Liver (tissue), 5 donors: ENCODE results near the gene BHLHE23. TPM values are rescaled to one million over a fixed set of nuclear protein-coding genes. Genes with fewer than 3 reads are reported as not detected.

Experiments used
- GABPA ChIP-seq, 2 donors: IDR thresholded peaks in 1 of 2; conservative IDR thresholded peaks in 1 of 2; 2 replicates each; pipeline ENCODE4 v1.6.1; 2016; ENCODE audit warnings: antibody characterized with exemption in 2 of 2, mild to moderate bottlenecking in 1 of 2, moderate library complexity in 1 of 2
- REST ChIP-seq: IDR thresholded peaks from 2 replicates; pipeline ENCODE4 v1.6.1; 2016; ENCODE audit warnings: antibody characterized with exemption, mild to moderate bottlenecking
- polyA plus RNA-seq, 2 donors: library from polyadenylated mRNA; stranded (reverse) in 1 of 2; unstranded in 1 of 2; fragments of 200-250 nt in 1 of 2; fragments of >200 nt in 1 of 2; fragmentation: Nextera tagmentation in 1 of 2; extraction: Ambion mirVana in 1 of 2; gene quantifications; one replicate each; pipeline versions ENCODE4 v1.2.1 to v1.2.3, GENCODE V29; 2013 to 2015
- total RNA-seq, 2 donors: library from RNA; depleted of rRNA; stranded (reverse); fragments of >200 nt; gene quantifications; one replicate each; pipeline ENCODE4 v1.2.3, GENCODE V29; 2014
- donor health status: healthy.
- donor health status: healthy.
- donor health status: healthy.

The BHLHE23 gene
- total and polyA plus RNA-seq, 4 donors, result not detected

- no peak for TF ChIP-seq REST
- TF ChIP-seq GABPA (IDR thresholded peaks at IDR 0.05 in 1 of 2, conservative IDR thresholded peaks at IDR 0.05 in 1 of 2), result no peak
Observed at GRCh38 chr20:62956387-62957135, 50.2 kb downstream of the BHLHE23 start (continued).

Other genes starting within 250 kb of the BHLHE23 start
- 1 to 10 TPM; 4.5 to 6.6 TPM for gene MRGBP, start 210.5 kb downstream of the BHLHE23 start, total RNA-seq
- 1 to 10 TPM; 5.2 to 6.8 TPM for gene MRGBP, start 210.5 kb downstream of the BHLHE23 start, polyA plus RNA-seq
- 10 to 100 TPM; 22.8 to 59.4 TPM for gene OGFR, start 202.1 kb downstream of the BHLHE23 start, total RNA-seq
- 10 to 100 TPM in 1 of 2 donors, 1 to 10 TPM in 1; 5.9 to 35.9 TPM for gene OGFR, start 202.1 kb downstream of the BHLHE23 start, polyA plus RNA-seq
- under 1 TPM; 0.92 to 0.98 TPM for gene COL9A3, start 189.9 kb downstream of the BHLHE23 start, total RNA-seq
- gene COL9A3, start 189.9 kb downstream of the BHLHE23 start, polyA plus RNA-seq, result 1 to 10 TPM; 1.2 to 2.0 TPM
- gene TCFL5, start 145.1 kb downstream of the BHLHE23 start, total RNA-seq, result 1 to 10 TPM; 2.0 to 3.8 TPM
- gene TCFL5, start 145.1 kb downstream of the BHLHE23 start, polyA plus RNA-seq, result 1 to 10 TPM in 1 of 2 donors, under 1 TPM in 1; 0.79 to 2.4 TPM
- 10 to 100 TPM; 24.0 to 43.1 TPM for gene DIDO1, start 80.5 kb downstream of the BHLHE23 start, total RNA-seq
- 10 to 100 TPM; 10.1 to 10.8 TPM for gene DIDO1, start 80.5 kb downstream of the BHLHE23 start, polyA plus RNA-seq
- gene GID8, start 68.8 kb downstream of the BHLHE23 start, total RNA-seq, result 10 to 100 TPM; 17.9 to 23.6 TPM
- gene GID8, start 68.8 kb downstream of the BHLHE23 start, polyA plus RNA-seq, result 10 to 100 TPM; 10.2 to 11.4 TPM
- 10 to 100 TPM; 16.0 to 73.1 TPM for gene SLC17A9, start 54.3 kb downstream of the BHLHE23 start, total RNA-seq
- 100 to 1,000 TPM in 1 of 2 donors, 10 to 100 TPM in 1; 56.0 to 138 TPM for gene SLC17A9, start 54.3 kb downstream of the BHLHE23 start, polyA plus RNA-seq
- gene YTHDF1, start 209.2 kb upstream of the BHLHE23 start, total RNA-seq, result 10 to 100 TPM; 13.7 to 19.5 TPM
- 10 to 100 TPM in 1 of 2 donors, 1 to 10 TPM in 1; 6.8 to 16.2 TPM for gene YTHDF1, start 209.2 kb upstream of the BHLHE23 start, polyA plus RNA-seq
- under 1 TPM in 1 of 2 donors, not detected in 1; 0.23 TPM for gene BIRC7, start 228.9 kb upstream of the BHLHE23 start, total RNA-seq
- gene BIRC7, start 228.9 kb upstream of the BHLHE23 start, polyA plus RNA-seq, result not detected
- under 1 TPM in 1 of 2 donors, not detected in 1; 0.05 TPM for gene NKAIN4, start 247.5 kb upstream of the BHLHE23 start, total RNA-seq
- not detected for gene NKAIN4, start 247.5 kb upstream of the BHLHE23 start, polyA plus RNA-seq